ENCODE results near the gene TRIM52. TPM values are rescaled to one million over a fixed set of nuclear protein-coding genes. Genes with fewer than 3 reads are reported as not detected.
A peak's percentile ranks its signal among the peaks of the same experiment; 100 is the strongest.
"Not testable (repeated sequence)": the region's sequence is repeated elsewhere in the genome, so short reads cannot be mapped to it uniquely, and the experiment has no call there.

The TRIM52 gene
- total RNA-seq, 1 experiment from 2014 or later, result 9.3 TPM

GRCh38 chr5:181211208-181211607 lies 49.7 kb downstream of the TRIM52 start:
- H3K4me3 ChIP-seq (ENCODE audit: low read depth in 2 of 2, low read length in 2 of 2), result no peak overlapping the region
- no peak for ATAC-seq
- in situ Hi-C loops (cut with HindIII; ENCODE audit: low pct_unique_long_range_greater_than_20kb, low sequenced_read_pairs) (no loop called here), intact Hi-C loops (cut with micrococcal nuclease; ENCODE audit: unreplicated experiment) (no loop called here)
- no peak for DNase-seq (ENCODE audit: low read depth, low spot score)
- no peaks in the 10 kb centered on the region for H3K27me3 ChIP-seq (ENCODE audit: control insufficient read depth, insufficient read depth, low read length)
- H3K9me3 ChIP-seq (ENCODE audit: control insufficient read depth, insufficient read depth, low read depth, low read length), result no peaks in the 10 kb centered on the region
- POLR2A ChIA-PET, result no interaction called here
- no TSS peak for BruUV-seq (replicated peaks)
- TF ChIP-seq SIN3A (IDR thresholded peaks at IDR 0.05; ENCODE audit: borderline replicate concordance, insufficient read depth, low read depth, low read length) (no peak), CTCF (IDR thresholded peaks at IDR 0.05) (0 out of 2 replicates have a peak, but pooled peaks have one; percentile 22), REST (IDR thresholded peaks at IDR 0.05; ENCODE audit: insufficient read depth in 1 of 2, low read depth in 2 of 2, low read length in 1 of 2) (no peak), TCF7L2 (IDR thresholded peaks at IDR 0.05; ENCODE audit: low read depth, low read length) (no peak), POLR2AphosphoS5 (IDR thresholded peaks at IDR 0.05; ENCODE audit: low read depth, low read length) (no peak)
- H3K36me3 ChIP-seq (ENCODE audit: control insufficient read depth, insufficient read depth, low read length), result no peaks in the 10 kb centered on the region
- H3K4me1 ChIP-seq (ENCODE audit: control insufficient read depth, insufficient read depth, low read length), result peaks cover 2% of the 10 kb centered on the region
- CTCF ChIA-PET, result no interaction called here
- no peak overlapping the region for H3K27ac ChIP-seq (ENCODE audit: low read length)

GRCh38 chr5:181210698-181211097 lies 50.2 kb downstream of the TRIM52 start:
- BruUV-seq (replicated peaks); POLR2A ChIA-PET; H3K27ac ChIP-seq (ENCODE audit: low read length); H3K36me3 ChIP-seq (ENCODE audit: control insufficient read depth, insufficient read depth, low read length); H3K4me3 ChIP-seq (ENCODE audit: low read depth in 2 of 2, low read length in 2 of 2); H3K4me1 ChIP-seq (ENCODE audit: control insufficient read depth, insufficient read depth, low read length); H3K9me3 ChIP-seq (ENCODE audit: control insufficient read depth, insufficient read depth, low read depth, low read length); CTCF ChIA-PET; DNase-seq (ENCODE audit: low read depth, low spot score); ATAC-seq; H3K27me3 ChIP-seq (ENCODE audit: control insufficient read depth, insufficient read depth, low read length); in situ Hi-C loops (cut with HindIII; ENCODE audit: low pct_unique_long_range_greater_than_20kb, low sequenced_read_pairs); intact Hi-C loops (cut with micrococcal nuclease; ENCODE audit: unreplicated experiment): not testable (repeated sequence)

GRCh38 chr5:181210148-181210547 lies 50.8 kb downstream of the TRIM52 start:
- BruUV-seq (replicated peaks); H3K9me3 ChIP-seq (ENCODE audit: control insufficient read depth, insufficient read depth, low read depth, low read length); CTCF ChIA-PET; intact Hi-C loops (cut with micrococcal nuclease; ENCODE audit: unreplicated experiment); ATAC-seq; H3K27me3 ChIP-seq (ENCODE audit: control insufficient read depth, insufficient read depth, low read length); POLR2A ChIA-PET; in situ Hi-C loops (cut with HindIII; ENCODE audit: low pct_unique_long_range_greater_than_20kb, low sequenced_read_pairs); H3K27ac ChIP-seq (ENCODE audit: low read length); H3K4me3 ChIP-seq (ENCODE audit: low read depth in 2 of 2, low read length in 2 of 2); DNase-seq (ENCODE audit: low read depth, low spot score); H3K36me3 ChIP-seq (ENCODE audit: control insufficient read depth, insufficient read depth, low read length): not testable (repeated sequence)
- H3K4me1 ChIP-seq (ENCODE audit: control insufficient read depth, insufficient read depth, low read length), result peaks cover 10% of the 10 kb centered on the region

- BruUV-seq (replicated peaks); H3K36me3 ChIP-seq (ENCODE audit: control insufficient read depth, insufficient read depth, low read length); intact Hi-C loops (cut with micrococcal nuclease; ENCODE audit: unreplicated experiment); ATAC-seq; H3K27me3 ChIP-seq (ENCODE audit: control insufficient read depth, insufficient read depth, low read length); POLR2A ChIA-PET; CTCF ChIA-PET; in situ Hi-C loops (cut with HindIII; ENCODE audit: low pct_unique_long_range_greater_than_20kb, low sequenced_read_pairs); H3K27ac ChIP-seq (ENCODE audit: low read length); DNase-seq (ENCODE audit: low read depth, low spot score); H3K4me3 ChIP-seq (ENCODE audit: low read depth in 2 of 2, low read length in 2 of 2); H3K9me3 ChIP-seq (ENCODE audit: control insufficient read depth, insufficient read depth, low read depth, low read length): not testable (repeated sequence)
- peaks cover 10% of the 10 kb centered on the region for H3K4me1 ChIP-seq (ENCODE audit: control insufficient read depth, insufficient read depth, low read length)
Measured at GRCh38 chr5:181209006-181209405, 51.9 kb downstream of the TRIM52 start.
